PC-9 (cell line): Measurements from ENCODE around the gene ATP2B3.

ENCODE experiments used
- CTCF ChIP-seq: fragments of 200-600 bp; sonication (generic); conservative IDR thresholded peaks from 2 replicates; pipeline ENCODE4 v1.6.1; 2017; ENCODE audit warnings: mixed run types, antibody characterized with exemption, mild to moderate bottlenecking, moderate library complexity
- EZH2 ChIP-seq: fragments of 200-600 bp; sonication (generic); IDR thresholded peaks from 2 replicates; pipeline ENCODE4 v1.8.0; 2017; ENCODE audit warnings: antibody characterized with exemption, low read depth

GRCh38 chrX:153564047-153564606, 46.7 kb downstream of the ATP2B3 start:
- no peak for TF ChIP-seq CTCF
- TF ChIP-seq EZH2 = no peak
